ENCODE measurements around the gene LSR.

Gene LSR

DNA sequence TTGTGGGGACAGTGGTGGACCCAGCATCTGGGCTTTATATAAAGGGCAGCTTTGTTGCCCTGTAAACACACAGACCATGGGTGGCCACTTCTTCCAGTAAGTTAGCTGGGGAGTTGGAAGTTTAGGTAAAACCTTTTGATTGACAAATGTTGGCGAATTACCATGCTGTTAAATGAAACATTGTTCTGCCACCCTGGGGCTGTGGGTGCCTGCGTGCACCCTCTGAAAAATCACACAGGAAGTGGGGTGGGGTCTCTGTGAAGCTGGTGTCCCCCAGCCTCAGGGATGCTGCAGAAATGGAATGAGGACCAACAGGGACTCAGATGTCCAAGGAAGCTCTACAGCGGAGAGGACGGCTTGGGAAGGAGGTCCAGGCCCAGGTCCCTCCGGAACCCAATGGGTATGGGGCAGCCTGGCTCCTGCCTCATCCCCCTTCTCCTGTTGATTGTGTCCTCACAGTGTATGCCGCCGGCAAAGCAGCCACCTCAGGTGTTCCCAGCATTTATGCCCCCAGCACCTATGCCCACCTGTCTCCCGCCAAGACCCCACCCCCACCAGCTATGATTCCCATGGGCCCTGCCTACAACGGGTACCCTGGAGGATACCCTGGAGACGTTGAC is 17.2 kb downstream of the LSR start:
- TF ChIP-seq TAF1 (IDR thresholded peaks at IDR 0.05; ENCODE audit: low read depth) (no peak), NFIC (IDR thresholded peaks at IDR 0.05) (no peak), TEAD4 (IDR thresholded peaks at IDR 0.05) (no peak), YY1 (IDR thresholded peaks at IDR 0.05; ENCODE audit: low read depth) (no peak), EP300 (IDR thresholded peaks at IDR 0.05; ENCODE audit: borderline replicate concordance) (no peak)

DNA sequence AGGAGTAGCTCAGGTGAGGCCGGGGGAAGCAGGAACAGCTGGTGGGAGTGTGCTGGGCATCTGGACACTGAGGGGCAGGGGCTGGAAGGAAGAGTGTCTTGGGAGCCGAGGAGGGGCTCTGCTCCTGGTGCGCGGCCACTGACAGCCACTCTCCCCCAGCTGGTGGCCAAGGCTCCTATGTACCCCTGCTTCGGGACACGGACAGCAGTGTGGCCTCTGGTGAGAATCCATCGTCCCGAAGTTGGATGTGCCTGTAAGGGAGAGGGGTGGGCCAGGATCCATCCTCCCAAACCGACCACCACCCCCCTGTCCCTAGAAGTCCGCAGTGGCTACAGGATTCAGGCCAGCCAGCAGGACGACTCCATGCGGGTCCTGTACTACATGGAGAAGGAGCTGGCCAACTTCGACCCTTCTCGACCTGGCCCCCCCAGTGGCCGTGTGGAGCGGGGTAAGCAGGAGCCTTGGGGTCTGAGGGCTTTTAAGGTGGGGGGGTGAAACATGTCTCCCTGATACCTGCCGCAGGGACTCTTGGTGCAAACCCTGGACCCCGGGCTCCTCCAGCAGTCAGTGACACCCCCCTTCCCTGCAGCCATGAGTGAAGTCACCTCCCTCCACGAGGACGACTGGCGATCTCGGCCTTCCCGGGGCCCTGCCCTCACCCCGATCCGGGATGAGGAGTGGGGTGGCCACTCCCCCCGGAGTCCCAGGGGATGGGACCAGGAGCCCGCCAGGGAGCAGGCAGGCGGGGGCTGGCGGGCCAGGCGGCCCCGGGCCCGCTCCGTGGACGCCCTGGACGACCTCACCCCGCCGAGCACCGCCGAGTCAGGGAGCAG is 17.9 kb downstream of the LSR start:
- TF ChIP-seq NFIC (IDR thresholded peaks at IDR 0.05), result no peak
- 0 out of 2 replicates have a peak, but pooled peaks have one; percentile 20 for TF ChIP-seq TAF1 (IDR thresholded peaks at IDR 0.05; ENCODE audit: low read depth)

DNA sequence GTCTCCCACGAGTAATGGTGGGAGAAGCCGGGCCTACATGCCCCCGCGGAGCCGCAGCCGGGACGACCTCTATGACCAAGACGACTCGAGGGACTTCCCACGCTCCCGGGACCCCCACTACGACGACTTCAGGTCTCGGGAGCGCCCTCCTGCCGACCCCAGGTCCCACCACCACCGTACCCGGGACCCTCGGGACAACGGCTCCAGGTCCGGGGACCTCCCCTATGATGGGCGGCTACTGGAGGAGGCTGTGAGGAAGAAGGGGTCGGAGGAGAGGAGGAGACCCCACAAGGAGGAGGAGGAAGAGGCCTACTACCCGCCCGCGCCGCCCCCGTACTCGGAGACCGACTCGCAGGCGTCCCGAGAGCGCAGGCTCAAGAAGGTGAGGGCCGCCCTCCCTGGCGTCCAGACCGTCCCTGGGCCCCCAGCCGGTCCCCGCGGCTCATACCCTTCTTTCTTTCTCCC is 18.6 kb downstream of the LSR start:
- TF ChIP-seq ZBTB7A (IDR thresholded peaks at IDR 0.05; ENCODE audit: low read depth), result 0 out of 2 replicates have a peak, but pooled peaks have one; percentile 46
- TF ChIP-seq, protein P1, sequence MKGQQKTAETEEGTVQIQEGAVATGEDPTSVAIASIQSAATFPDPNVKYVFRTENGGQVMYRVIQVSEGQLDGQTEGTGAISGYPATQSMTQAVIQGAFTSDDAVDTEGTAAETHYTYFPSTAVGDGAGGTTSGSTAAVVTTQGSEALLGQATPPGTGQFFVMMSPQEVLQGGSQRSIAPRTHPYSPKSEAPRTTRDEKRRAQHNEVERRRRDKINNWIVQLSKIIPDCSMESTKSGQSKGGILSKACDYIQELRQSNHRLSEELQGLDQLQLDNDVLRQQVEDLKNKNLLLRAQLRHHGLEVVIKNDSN (IDR thresholded peaks at IDR 0.05), result no peak
- no peak for TF ChIP-seq TEAD4 (IDR thresholded peaks at IDR 0.05)
- peak; percentile 60 for TF ChIP-seq EGR1 (IDR thresholded peaks at IDR 0.05)

DNA sequence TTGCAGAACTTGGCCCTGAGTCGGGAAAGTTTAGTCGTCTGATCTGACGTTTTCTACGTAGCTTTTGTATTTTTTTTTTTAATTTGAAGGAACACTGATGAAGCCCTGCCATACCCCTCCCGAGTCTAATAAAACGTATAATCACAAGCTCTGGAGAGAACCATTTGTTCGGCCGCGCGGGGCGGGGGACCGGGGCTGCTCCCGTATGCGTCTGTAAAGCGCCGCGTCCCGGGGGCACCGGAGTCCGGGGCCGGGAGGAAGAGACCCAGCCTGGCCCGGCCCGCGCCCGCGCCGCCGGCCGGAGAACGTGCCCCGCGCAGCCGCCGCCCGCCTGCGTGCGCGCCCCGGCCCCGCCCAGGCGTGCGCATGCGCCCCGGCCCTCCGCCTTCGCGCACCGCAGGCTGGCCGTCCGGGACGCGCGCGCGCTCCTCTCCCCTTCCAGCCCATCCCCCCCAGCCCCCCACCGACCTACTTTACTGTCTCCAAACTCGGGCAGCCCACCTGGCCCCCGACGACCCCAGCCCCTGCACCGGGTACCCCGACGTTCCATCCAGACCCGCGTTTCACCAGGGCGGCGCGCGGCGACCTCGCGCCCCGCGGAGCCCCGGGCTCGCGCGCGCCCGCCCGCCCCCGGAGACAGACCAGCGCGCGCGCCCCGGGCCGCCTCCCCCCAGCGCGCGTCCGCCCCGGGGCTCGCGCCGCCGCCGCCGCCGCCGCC is 19.2 kb downstream of the LSR start:
- TF ChIP-seq YY1 (IDR thresholded peaks at IDR 0.05; ENCODE audit: low read depth), result no peak
- peak; percentile 99 for TF ChIP-seq ZBTB7A (IDR thresholded peaks at IDR 0.05; ENCODE audit: low read depth)
- TF ChIP-seq NFIC (IDR thresholded peaks at IDR 0.05), result no peak
- peak; percentile 35; the same call in 1 of the 2 replicates for TF ChIP-seq TAF1 (IDR thresholded peaks at IDR 0.05; ENCODE audit: low read depth)
- TF ChIP-seq EGR1 (IDR thresholded peaks at IDR 0.05), result no peak
- no peak for TF ChIP-seq RAD21 (IDR thresholded peaks at IDR 0.05; ENCODE audit: low read depth)
- TF ChIP-seq CREB1 (IDR thresholded peaks at IDR 0.05; ENCODE audit: low read depth), result no peak
- TF ChIP-seq, protein P2, sequence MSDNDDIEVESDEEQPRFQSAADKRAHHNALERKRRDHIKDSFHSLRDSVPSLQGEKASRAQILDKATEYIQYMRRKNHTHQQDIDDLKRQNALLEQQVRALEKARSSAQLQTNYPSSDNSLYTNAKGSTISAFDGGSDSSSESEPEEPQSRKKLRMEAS (IDR thresholded peaks at IDR 0.05), result no peak
- no peak for TF ChIP-seq FOXM1 (IDR thresholded peaks at IDR 0.05; ENCODE audit: borderline replicate concordance, low read depth)

DNA sequence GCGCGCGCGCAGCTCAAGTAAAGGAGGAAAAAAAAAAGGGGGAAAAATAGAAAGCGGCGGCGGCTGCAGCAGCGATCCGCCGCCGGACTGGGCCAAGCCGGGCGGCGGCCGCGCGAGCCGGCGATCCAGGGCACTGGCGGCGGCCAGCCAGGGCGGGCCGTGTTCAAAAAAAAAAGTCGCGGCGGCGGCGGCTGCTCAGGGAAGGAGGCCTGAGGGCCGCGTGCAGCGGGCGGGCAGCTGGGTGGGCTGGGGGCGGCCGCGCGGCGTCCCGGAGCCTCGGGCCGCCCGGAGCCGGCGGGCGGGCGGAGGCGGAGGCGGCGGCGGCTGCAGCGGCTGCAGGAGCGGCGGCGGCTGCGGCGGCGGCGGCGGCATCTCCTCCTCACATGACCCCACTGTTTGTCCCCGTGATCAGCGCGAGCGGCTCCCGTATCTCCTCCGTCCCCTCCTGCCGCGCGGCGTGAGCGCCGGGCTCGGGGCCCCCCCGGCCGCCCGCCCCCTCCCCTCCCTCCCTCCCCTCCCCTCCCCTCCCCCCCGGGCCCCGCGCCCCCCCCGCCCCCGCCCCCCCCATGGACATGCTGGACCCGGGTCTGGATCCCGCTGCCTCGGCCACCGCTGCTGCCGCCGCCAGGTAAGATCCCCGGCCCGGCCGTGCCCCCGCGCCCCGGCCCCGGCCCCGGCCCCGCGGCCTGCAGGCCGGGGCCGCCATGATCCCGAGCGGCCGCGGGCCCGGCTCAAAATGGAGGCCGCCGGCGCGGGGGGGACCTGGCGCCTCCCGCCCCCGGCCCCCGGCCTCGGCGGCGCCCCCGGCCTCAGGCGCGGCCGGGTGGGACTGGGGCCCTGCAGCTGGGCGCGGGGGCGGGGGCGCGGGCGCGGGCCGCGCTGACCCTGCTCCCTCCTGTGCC is 20.0 kb downstream of the LSR start, which contains the start of gene USF2:
Gene USF2 (plus strand): TSS at position 427 of the 902 bp plus-strand sequence. CDS start 140 bp downstream, at position 567.
- TF ChIP-seq, protein P1 (IDR thresholded peaks at IDR 0.05), result peak; percentile 94
- TF ChIP-seq TAF1 (IDR thresholded peaks at IDR 0.05; ENCODE audit: low read depth), result 0 out of 2 replicates have a peak, but pooled peaks have one; percentile 48
- TF ChIP-seq, protein P2 (IDR thresholded peaks at IDR 0.05), result peak; percentile 59
- TF ChIP-seq EP300 (IDR thresholded peaks at IDR 0.05; ENCODE audit: borderline replicate concordance), result no peak
- TF ChIP-seq CREB1 (IDR thresholded peaks at IDR 0.05; ENCODE audit: low read depth), result no peak
- no peak for TF ChIP-seq RAD21 (IDR thresholded peaks at IDR 0.05; ENCODE audit: low read depth)
- TF ChIP-seq FOXM1 (IDR thresholded peaks at IDR 0.05; ENCODE audit: borderline replicate concordance, low read depth), result no peak
- TF ChIP-seq YY1 (IDR thresholded peaks at IDR 0.05; ENCODE audit: low read depth), result no peak; the same call in 1 of the 2 replicates

DNA sequence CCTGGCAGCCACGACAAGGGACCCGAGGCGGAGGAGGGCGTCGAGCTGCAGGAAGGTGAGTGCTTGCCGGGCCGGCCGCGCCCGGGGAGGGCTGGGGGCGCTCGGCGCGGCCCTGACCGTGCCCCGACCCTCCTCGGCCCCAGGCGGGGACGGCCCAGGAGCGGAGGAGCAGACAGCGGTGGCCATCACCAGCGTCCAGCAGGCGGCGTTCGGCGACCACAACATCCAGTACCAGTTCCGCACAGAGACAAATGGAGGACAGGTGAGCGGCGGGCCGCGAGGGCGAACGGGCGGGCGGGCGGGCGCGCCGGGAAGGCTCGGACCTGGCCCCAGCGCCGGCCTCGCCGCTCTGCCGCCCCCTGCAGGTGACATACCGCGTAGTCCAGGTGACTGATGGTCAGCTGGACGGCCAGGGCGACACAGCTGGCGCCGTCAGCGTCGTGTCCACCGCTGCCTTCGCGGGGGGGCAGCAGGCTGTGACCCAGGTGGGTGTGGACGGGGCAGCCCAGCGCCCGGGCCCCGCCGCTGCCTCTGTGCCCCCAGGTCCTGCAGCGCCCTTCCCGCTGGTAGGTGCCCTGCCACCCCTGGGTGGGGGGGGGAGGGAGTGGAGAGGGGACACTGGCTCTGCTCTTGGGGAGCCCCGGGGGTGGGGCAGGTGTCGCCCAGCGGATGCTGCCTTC is 20.8 kb downstream of the LSR start:
- TF ChIP-seq CEBPB (IDR thresholded peaks at IDR 0.05) (no peak), RAD21 (IDR thresholded peaks at IDR 0.05; ENCODE audit: low read depth) (peak; percentile 43; the same call in 1 of the 2 replicates), ZBTB7A (IDR thresholded peaks at IDR 0.05; ENCODE audit: low read depth) (no peak), NFIC (IDR thresholded peaks at IDR 0.05) (no peak), YY1 (IDR thresholded peaks at IDR 0.05; ENCODE audit: low read depth) (peak; percentile 59), CREB1 (IDR thresholded peaks at IDR 0.05; ENCODE audit: low read depth) (no peak), EGR1 (IDR thresholded peaks at IDR 0.05) (no peak), TEAD4 (IDR thresholded peaks at IDR 0.05) (peak; percentile 63), EP300 (IDR thresholded peaks at IDR 0.05; ENCODE audit: borderline replicate concordance) (no peak), TCF12 (IDR thresholded peaks at IDR 0.05; ENCODE audit: low read depth) (0 out of 2 replicates have a peak, but pooled peaks have one; percentile 18)
- TF ChIP-seq, protein P1 (IDR thresholded peaks at IDR 0.05), result peak; percentile 49
- TF ChIP-seq, protein P2 (IDR thresholded peaks at IDR 0.05), result no peak; the same call in none of the 2 replicates

DNA sequence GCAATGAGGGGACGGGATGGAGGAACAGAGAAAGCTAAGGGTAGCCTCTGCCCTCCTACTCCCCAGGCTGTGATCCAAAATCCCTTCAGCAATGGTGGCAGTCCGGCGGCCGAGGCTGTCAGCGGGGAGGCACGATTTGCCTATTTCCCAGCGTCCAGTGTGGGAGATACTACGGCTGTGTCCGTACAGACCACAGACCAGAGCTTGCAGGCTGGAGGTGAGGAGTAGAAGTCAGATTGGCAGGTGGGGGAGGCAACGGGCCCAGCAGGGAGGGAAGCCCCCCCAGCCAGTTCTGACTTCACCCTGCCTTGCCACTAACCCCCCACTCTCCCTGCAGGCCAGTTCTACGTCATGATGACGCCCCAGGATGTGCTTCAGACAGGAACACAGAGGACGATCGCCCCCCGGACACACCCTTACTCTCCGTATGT is 21.6 kb downstream of the LSR start:
- TF ChIP-seq RAD21 (IDR thresholded peaks at IDR 0.05; ENCODE audit: low read depth) (no peak), CREB1 (IDR thresholded peaks at IDR 0.05; ENCODE audit: low read depth) (no peak), EP300 (IDR thresholded peaks at IDR 0.05; ENCODE audit: borderline replicate concordance) (no peak), CEBPB (IDR thresholded peaks at IDR 0.05) (no peak), FOXM1 (IDR thresholded peaks at IDR 0.05; ENCODE audit: borderline replicate concordance, low read depth) (no peak), TCF12 (IDR thresholded peaks at IDR 0.05; ENCODE audit: low read depth) (no peak)
- TF ChIP-seq, protein P3, sequence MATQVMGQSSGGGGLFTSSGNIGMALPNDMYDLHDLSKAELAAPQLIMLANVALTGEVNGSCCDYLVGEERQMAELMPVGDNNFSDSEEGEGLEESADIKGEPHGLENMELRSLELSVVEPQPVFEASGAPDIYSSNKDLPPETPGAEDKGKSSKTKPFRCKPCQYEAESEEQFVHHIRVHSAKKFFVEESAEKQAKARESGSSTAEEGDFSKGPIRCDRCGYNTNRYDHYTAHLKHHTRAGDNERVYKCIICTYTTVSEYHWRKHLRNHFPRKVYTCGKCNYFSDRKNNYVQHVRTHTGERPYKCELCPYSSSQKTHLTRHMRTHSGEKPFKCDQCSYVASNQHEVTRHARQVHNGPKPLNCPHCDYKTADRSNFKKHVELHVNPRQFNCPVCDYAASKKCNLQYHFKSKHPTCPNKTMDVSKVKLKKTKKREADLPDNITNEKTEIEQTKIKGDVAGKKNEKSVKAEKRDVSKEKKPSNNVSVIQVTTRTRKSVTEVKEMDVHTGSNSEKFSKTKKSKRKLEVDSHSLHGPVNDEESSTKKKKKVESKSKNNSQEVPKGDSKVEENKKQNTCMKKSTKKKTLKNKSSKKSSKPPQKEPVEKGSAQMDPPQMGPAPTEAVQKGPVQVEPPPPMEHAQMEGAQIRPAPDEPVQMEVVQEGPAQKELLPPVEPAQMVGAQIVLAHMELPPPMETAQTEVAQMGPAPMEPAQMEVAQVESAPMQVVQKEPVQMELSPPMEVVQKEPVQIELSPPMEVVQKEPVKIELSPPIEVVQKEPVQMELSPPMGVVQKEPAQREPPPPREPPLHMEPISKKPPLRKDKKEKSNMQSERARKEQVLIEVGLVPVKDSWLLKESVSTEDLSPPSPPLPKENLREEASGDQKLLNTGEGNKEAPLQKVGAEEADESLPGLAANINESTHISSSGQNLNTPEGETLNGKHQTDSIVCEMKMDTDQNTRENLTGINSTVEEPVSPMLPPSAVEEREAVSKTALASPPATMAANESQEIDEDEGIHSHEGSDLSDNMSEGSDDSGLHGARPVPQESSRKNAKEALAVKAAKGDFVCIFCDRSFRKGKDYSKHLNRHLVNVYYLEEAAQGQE (IDR thresholded peaks at IDR 0.05; ENCODE audit: low read depth), result no peak
- TF ChIP-seq, protein P2 (IDR thresholded peaks at IDR 0.05), result no peak
